HEK293 (cell line): ENCODE measurements around the gene MATN1.

ENCODE experiments used
- CTCF ChIP-seq: fragments of 450-650 bp; formaldehyde crosslinking; IDR thresholded peaks from 2 replicates; pipeline ENCODE4 v1.5.1; 2016; ENCODE audit warnings: missing biosample characterization, missing genetic modification characterization
- KLF16 ChIP-seq: fragments of 450-650 bp; formaldehyde crosslinking; IDR thresholded peaks from 2 replicates; pipeline ENCODE4 v1.5.1; 2017; ENCODE audit warnings: missing biosample characterization, missing genetic modification characterization

- TF ChIP-seq KLF16, result no peak
- TF ChIP-seq CTCF, result no peak
Measured at GRCh38 chr1:30739601-30740000, 16.2 kb upstream of the MATN1 start.
